Stimulated activated CD8-positive, alpha-beta memory T cell treated with anti-CD3 and anti-CD28 coated beads, Interleukin-4, amount 100 ng/mL, for 48 hours (primary cell): ENCODE data around the gene MAN2A1.
"Not testable (repeated sequence)": the region's sequence is repeated elsewhere in the genome, so short reads cannot be mapped to it uniquely, and the experiment has no call there.

Experiments used
- DNase-seq: peaks from one replicate; pipeline ENCODE4 v3.0.0-alpha.2; 2020

MAN2A1 gene

GRCh38 chr5:109760130-109760529 is 70.4 kb downstream of the MAN2A1 start:
- not testable (repeated sequence) for DNase-seq

- DNase-seq, result no peak
Measured at GRCh38 chr5:109762821-109763220, 73.1 kb downstream of the MAN2A1 start.

- DNase-seq, result no peak
Measured at GRCh38 chr5:109767184-109767995, 77.7 kb downstream of the MAN2A1 start.

DNA sequence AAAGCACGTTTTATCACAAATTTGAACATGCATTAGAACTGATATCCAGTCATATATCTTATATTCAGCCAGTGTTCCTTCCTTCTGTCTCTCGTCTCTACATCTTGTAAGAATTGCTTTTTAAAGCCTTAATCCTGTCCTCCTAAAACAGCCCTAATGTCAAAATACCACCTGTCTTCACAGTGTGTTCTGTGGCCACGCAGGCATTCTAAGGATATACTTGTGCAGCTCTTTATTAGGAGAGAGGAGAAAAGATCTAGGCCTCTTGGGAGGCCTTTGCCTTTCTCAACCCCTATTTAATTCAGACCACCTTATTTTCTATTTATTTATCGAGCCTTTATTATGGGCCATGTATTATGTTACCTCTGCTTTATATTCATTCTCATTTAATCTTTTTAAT is 78.3 kb downstream of the MAN2A1 start:
- DNase-seq, result no peak

GRCh38 chr5:109769597-109770291 is 80.0 kb downstream of the MAN2A1 start:
- DNase-seq, result no peak

GRCh38 chr5:109775130-109775529 is 85.4 kb downstream of the MAN2A1 start:
- DNase-seq, result no peak

GRCh38 chr5:109779036-109779735 is 89.5 kb downstream of the MAN2A1 start:
- DNase-seq, result no peak

DNA sequence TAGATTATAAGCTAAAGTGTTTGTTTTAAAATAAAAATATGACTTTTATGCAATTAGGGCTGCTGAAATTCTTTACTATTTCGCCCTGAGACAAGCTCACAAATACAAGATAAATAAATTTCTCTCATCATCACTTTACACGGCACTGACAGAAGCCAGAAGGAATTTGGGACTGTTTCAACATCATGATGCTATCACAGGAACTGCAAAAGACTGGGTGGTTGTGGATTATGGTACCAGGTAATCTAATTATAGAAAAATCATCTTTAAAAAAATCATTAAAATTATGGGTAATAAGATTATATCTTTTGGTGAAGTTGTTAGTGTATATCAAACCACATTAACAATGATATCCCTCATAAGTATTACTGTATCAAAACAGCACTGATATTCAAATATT is 95.0 kb downstream of the MAN2A1 start:
- no peak for DNase-seq

GRCh38 chr5:109786206-109786855 is 96.6 kb downstream of the MAN2A1 start:
- DNase-seq, result no peak

DNA sequence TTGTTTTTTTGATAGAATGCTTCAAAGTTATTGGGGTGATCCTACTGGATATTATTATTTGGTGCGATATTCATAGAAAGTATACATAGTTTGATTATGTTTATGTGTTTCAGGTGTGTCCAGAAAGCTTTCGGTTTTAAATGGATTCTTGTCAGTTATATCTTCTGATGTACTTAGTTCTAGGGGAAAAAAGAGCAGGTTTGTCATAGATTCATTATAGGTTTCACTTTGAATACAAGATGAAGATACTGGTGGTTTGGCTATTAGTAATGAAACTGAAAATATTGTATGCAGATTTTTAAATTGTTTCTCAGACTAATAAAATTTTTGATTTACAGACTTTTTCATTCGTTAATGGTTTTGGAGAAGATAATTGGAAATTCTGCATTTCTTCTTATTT is 98.9 kb downstream of the MAN2A1 start:
- DNase-seq, result no peak

DNA sequence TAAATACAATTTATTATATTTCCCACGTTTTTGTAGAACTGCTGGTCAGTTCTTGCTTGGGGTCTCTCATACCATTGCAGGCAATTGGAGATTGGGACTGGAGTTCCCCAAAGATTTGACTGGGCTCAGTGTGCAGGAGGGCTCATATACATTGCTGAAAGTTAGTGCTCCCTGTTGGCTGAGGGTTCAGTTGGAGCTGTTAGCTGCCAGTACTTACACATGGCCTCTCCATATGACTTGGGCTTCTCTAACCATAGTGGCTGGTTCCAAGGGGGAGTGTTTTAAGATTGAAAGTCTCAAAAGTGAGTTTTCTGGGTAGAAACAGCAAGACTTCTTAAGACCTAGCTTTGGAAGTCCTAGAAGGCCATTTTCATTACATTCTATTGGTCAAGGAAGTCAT is 102.9 kb downstream of the MAN2A1 start:
- DNase-seq, result no peak

DNA sequence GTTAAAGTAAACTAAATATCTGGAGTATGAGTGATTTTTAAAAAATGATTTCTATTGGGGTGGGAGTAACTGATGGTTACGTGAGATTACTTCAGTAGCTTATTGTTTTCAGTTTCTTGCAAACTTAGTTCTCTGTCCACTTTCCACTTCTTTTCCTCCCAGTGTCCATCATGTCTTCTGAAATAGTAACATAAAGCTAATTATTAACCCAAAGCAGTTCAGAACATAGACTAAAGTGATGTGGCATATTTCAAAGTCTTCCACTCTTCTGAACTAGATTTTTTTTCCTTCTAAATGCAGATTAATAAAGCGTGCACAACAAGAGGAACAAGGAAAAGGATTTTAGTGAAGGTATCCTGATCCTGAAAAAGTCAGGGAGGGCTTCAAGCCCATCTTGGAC is 114.1 kb downstream of the MAN2A1 start:
- no peak for DNase-seq

GRCh38 chr5:109805472-109805871 is 115.7 kb downstream of the MAN2A1 start:
- DNase-seq, result no peak

- DNase-seq, result no peak
Measured at GRCh38 chr5:109805883-109806282, 116.2 kb downstream of the MAN2A1 start.

DNA sequence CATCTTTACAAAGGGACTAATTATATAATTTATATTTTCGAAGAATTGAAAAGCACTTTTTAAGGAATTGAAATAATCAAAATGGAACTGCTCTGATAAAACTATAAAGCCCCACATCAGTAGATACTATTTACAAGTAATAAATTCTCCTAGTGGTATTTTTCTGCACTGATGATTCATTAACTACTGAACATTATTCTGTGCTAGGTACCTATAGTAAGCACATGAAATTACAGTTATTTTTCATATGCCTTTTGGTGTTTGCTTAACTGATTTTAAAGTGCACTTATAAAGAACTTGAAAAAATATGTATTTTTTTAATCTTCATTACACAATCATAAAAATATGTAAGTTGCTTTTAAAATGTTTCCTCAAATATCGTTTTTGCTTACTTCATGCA is 123.0 kb downstream of the MAN2A1 start:
- DNase-seq, result no peak

DNA sequence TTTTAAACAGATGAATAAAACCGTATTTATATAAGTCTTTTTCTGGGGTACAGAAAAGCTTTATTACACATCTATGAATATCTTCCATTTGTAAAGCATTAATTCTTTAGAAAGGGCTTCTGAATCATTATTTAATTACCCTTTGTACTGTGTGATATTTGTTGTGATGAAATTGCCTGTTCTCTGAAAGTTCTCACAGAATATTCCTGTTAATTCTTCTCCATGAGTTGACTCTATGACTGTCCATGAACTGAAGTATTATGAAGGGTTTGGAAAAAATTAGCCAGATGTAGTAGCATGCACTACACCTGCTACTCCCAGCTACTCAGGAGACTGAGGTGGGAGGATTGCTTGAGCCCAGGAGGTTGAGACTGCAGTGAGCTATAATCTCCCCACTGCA is 127.0 kb downstream of the MAN2A1 start:
- DNase-seq, result no peak

GRCh38 chr5:109819878-109820277 is 130.2 kb downstream of the MAN2A1 start:
- no peak for DNase-seq

GRCh38 chr5:109823597-109823996 is 133.9 kb downstream of the MAN2A1 start:
- no peak for DNase-seq

DNA sequence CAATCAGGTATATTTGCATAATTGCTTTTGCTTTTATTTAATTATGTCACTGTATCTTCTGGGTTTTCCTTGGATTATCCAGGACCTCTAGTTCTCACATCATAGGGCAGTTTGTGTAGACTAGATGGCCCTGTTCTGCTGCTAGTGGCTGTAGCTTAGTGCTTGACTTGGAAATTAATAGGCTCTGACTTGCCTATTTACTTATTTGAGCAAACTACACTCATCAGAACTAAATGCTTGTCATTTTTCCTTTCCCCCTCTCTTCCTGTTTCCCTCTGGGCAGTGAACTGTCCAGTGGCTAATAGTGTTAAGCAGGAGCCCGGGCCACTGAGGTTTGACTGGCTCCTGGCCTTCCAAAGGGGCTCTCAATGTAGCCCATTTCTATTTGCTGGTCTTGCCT is 135.7 kb downstream of the MAN2A1 start:
- DNase-seq, result no peak

DNA sequence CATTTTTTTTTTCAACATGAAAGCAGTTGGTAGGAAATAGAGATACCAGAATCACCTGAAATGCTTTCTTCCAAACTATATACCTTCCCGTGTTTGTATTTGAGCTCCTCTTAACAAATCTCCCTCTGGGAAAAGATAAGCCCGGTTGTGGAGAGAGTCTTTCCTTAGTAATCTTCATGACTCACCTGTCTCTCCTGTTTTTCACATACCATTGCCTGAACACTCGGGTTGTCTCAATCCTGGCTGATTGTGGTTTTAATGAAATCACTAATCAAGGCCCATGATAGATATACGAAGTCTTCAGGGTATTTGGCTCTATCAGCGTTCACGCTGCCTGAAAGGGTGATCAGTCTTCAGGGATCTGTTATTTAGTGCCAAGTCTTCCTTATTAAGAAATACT is 136.7 kb downstream of the MAN2A1 start:
- DNase-seq, result no peak

- no peak for DNase-seq
Measured at GRCh38 chr5:109829331-109829730, 139.6 kb downstream of the MAN2A1 start.

DNA sequence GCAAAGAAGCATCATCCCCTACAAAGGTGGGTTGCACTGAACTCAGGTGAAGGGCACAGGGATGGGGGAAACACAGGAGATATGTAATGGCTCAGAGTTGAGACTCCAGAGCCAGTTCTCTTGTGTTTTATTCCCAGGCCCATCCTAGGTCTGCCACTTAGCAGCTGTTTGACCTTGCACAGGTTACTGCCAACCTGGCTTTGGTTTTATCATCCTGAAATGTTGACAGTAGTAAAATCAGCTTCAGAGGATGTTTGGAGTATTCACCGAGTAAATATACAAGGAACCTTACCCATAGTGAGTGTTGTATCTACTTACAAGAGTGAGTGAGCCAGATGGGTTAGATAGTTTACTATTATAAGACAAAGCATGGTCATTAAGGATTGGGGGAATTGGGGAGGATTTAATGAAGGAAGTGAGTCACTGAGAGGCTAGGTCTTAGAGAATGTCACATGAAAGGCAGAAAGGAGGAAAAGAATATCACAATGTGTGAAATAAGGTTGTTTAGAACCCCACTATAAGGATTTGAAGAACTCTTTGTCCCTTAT is 141.3 kb downstream of the MAN2A1 start:
- no peak for DNase-seq
